PC-3 (cell line): ENCODE measurements around the gene TGM3. TPM values are rescaled to one million over a fixed set of nuclear protein-coding genes. Genes with fewer than 3 reads are reported as not detected.
A peak's percentile ranks its signal among the peaks of the same experiment; 100 is the strongest.

Experiments used
- ATAC-seq: fragments of 200-7000 bp; cut with Tn5 transposase; 2 replicates; pipeline ENCODE4 v1.9.1; 2020; ENCODE audit warnings: mild to moderate bottlenecking, moderate library complexity
- BruUV-seq: library from RNA; stranded (reverse); fragments of 400-500 nt; replicated peaks from 2 replicates; lab custom pipeline; 2021; lab: Mats Ljungman, UMichigan
- CTCF ChIA-PET: fragments of 300-600 bp; sonication (Branson Sonifier 250); formaldehyde crosslinking; loops from one replicate; lab custom pipeline; 2022; ENCODE audit warnings: antibody characterized with exemption; lab: Charles Lee
- POLR2A ChIA-PET: fragments of 300-600 bp; sonication (Branson Sonifier 250); formaldehyde crosslinking; loops from one replicate; lab custom pipeline; 2022; ENCODE audit warnings: antibody characterized with exemption; ENCODE audit not compliant: unreplicated experiment; lab: Charles Lee
- DNase-seq: peaks from one replicate; pipeline ENCODE4 v3.0.0-alpha.2; 2015
- H2AFZ ChIP-seq: fragments of 300-600 bp; sonication (generic); 2 replicates; pipeline ENCODE4 v1.6.0; 2016; ENCODE audit warnings: antibody characterized with exemption, low read length
- H3F3A ChIP-seq: fragments of 300-600 bp; sonication (generic); one replicate; pipeline ENCODE4 v1.6.0; 2017; ENCODE audit warnings: antibody characterized with exemption, low read length, control low read depth, mild to moderate bottlenecking; ENCODE audit not compliant: unreplicated experiment
- H3K27ac ChIP-seq: fragments of 300-600 bp; sonication (generic); 2 replicates; pipeline ENCODE4 v1.5.1; 2016; ENCODE audit warnings: mild to moderate bottlenecking, low read length
- H3K27me3 ChIP-seq: fragments of 300-600 bp; sonication (generic); 2 replicates; pipeline ENCODE4 v1.6.1; 2016; ENCODE audit warnings: low read length, mixed read lengths
- H3K36me3 ChIP-seq: fragments of 300-600 bp; sonication (generic); 2 replicates; pipeline ENCODE4 v1.6.1; 2016; ENCODE audit warnings: low read depth, mixed run types, low read length, mixed read lengths
- H3K4me1 ChIP-seq: fragments of 300-600 bp; sonication (generic); 2 replicates; pipeline ENCODE4 v1.5.1; 2016; ENCODE audit warnings: low read length; ENCODE audit not compliant: insufficient read depth
- H3K4me2 ChIP-seq: fragments of 300-600 bp; sonication (generic); 2 replicates; pipeline ENCODE4 v1.6.0; 2016; ENCODE audit warnings: low read length
- H3K4me3 ChIP-seq: fragments of 300-600 bp; sonication (generic); 2 replicates; pipeline ENCODE4 v1.5.1; 2016; ENCODE audit warnings: mild to moderate bottlenecking, low read length, mixed read lengths
- H3K79me2 ChIP-seq: fragments of 300-600 bp; sonication (generic); 2 replicates; pipeline ENCODE4 v1.6.1; 2017; ENCODE audit warnings: low read length, mixed read lengths
- H3K9ac ChIP-seq: fragments of 300-600 bp; sonication (generic); 2 replicates; pipeline ENCODE4 v1.6.0; 2016; ENCODE audit warnings: mild to moderate bottlenecking, low read length
- H3K9me2 ChIP-seq: fragments of 300-600 bp; sonication (generic); replicated peaks from 2 replicates; pipeline ENCODE4 v1.6.1; 2016; ENCODE audit warnings: mixed run types, low read length, mixed read lengths
- H3K9me3 ChIP-seq: fragments of 300-600 bp; sonication (generic); 2 replicates; pipeline ENCODE4 v1.6.1; 2016; ENCODE audit warnings: low read length, mixed read lengths
- H4K20me1 ChIP-seq: fragments of 300-600 bp; sonication (generic); 2 replicates; pipeline ENCODE4 v1.6.1; 2016; ENCODE audit warnings: low read length, mixed read lengths
- CTCF ChIP-seq: fragments of 300-600 bp; sonication (generic); conservative IDR thresholded peaks from 2 replicates; pipeline ENCODE4 v1.5.1; 2017; ENCODE audit warnings: antibody characterized with exemption, low read depth, mild to moderate bottlenecking, low read length
- EZH2 ChIP-seq: fragments of 300-600 bp; sonication (generic); IDR thresholded peaks from one replicate; pipeline ENCODE4 v1.6.1; 2017; ENCODE audit warnings: antibody characterized with exemption, mild to moderate bottlenecking, low read length; ENCODE audit not compliant: unreplicated experiment
- EZH2phosphoT487 ChIP-seq: fragments of 300-600 bp; sonication (generic); IDR thresholded peaks from 2 replicates; pipeline ENCODE4 v1.6.1; 2018; ENCODE audit warnings: mild to moderate bottlenecking, antibody characterized with exemption, low read length, borderline replicate concordance
- intact Hi-C: fragments of 100-400 bp; cut with micrococcal nuclease; formaldehyde crosslinking; loops from 2 replicates; pipeline ENCODE4 v1.9.0; 2023
- total RNA-seq: library from RNA; depleted of rRNA; stranded (reverse); fragments of >200 nt; gene quantifications from 2 replicates; pipeline ENCODE4 v1.2.3, GENCODE V29; 2014

Gene TGM3
- total RNA-seq, 1 experiment from 2014 or later, result not detected

DNA sequence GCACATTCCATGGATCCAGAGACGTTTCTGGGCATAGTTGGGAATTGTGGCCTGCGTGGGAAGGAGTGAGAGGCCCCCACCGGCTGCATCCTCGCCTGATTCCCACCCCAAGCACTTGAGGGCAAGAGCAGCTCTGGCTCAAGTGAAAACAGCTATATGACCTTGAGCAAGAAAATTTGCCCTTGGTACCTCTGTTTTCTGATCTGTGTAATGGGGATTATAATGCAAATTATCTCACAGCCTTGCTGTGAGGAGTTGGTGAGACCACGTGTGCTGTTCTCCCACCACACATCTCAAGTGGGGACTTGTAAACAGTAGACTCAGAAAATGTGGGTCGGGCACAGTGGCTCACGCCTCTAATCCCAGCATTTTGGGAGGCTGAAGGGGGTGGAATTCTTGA lies 85.5 kb downstream of the TGM3 start:
- ChIA-PET POLR2A (no interaction called here), CTCF (no interaction called here)
- Histone ChIP-seq H3K9ac (no peak overlapping the region), H3K9me2 (no peaks in the 10 kb centered on the region), H2AFZ (no peak overlapping the region), H4K20me1 (no peaks in the 10 kb centered on the region), H3K27ac (no peak overlapping the region), H3K4me2 (no peak overlapping the region), H3F3A (no peaks in the 10 kb centered on the region), H3K36me3 (no peaks in the 10 kb centered on the region), H3K27me3 (peaks cover 32% of the 10 kb centered on the region), H3K4me1 (no peaks in the 10 kb centered on the region), H3K79me2 (no peaks in the 10 kb centered on the region), H3K9me3 (no peaks in the 10 kb centered on the region), H3K4me3 (no peak overlapping the region)
- TF ChIP-seq EZH2 (no peak), EZH2phosphoT487 (no peak), CTCF (no peak)
- intact Hi-C loops, result no loop called here
- ATAC-seq (no peak), DNase-seq (no peak)
- no TSS peak for BruUV-seq

DNA sequence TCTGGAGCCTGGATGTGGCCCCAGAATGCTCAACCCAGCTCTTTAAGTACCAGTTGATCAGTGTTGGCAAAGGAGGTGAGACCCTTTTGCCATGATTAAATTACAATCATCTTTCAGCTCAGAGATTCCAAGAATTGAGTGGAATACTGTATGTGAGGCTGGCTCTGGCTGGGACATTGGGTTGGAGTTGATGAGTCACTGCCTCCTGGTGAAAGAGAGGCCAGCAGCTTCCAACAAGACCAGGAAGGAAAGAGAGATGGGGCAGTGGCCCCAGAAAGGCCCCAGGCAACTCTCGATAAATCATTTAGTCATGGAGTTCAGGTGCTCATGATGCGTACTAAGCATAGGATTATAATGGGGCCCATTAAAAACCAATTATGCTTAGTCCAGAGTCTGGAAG lies 87.0 kb downstream of the TGM3 start:
- H3K79me2 ChIP-seq, result no peaks in the 10 kb centered on the region
- H3K4me1 ChIP-seq, result no peaks in the 10 kb centered on the region
- ATAC-seq (no peak), DNase-seq (peak; percentile 10)
- no peak overlapping the region for H3K9ac ChIP-seq
- H2AFZ ChIP-seq, result no peak overlapping the region
- 0 out of 2 replicates have a peak, but pooled peaks cover 6% of the 10 kb centered on the region for H3K9me3 ChIP-seq
- no TSS peak for BruUV-seq
- ChIA-PET POLR2A (no interaction called here), CTCF (no interaction called here)
- no peak overlapping the region for H3K4me3 ChIP-seq
- TF ChIP-seq CTCF (no peak), EZH2 (no peak), EZH2phosphoT487 (no peak)
- no peaks in the 10 kb centered on the region for H3K36me3 ChIP-seq
- no peaks in the 10 kb centered on the region for H3K9me2 ChIP-seq
- H3K27me3 ChIP-seq, result peaks cover 30% of the 10 kb centered on the region
- no peaks in the 10 kb centered on the region for H3F3A ChIP-seq
- intact Hi-C loops, result no loop called here
- H4K20me1 ChIP-seq, result no peaks in the 10 kb centered on the region
- no peak overlapping the region for H3K27ac ChIP-seq
- H3K4me2 ChIP-seq, result no peak overlapping the region

GRCh38 chr20:2385026-2385425 lies 89.2 kb downstream of the TGM3 start:
- no TSS peak for BruUV-seq
- H4K20me1 ChIP-seq, result no peaks in the 10 kb centered on the region
- H3K4me3 ChIP-seq, result no peak overlapping the region
- H3K27ac ChIP-seq, result no peak overlapping the region
- H3F3A ChIP-seq, result no peaks in the 10 kb centered on the region
- intact Hi-C loops, result no loop called here
- H3K27me3 ChIP-seq, result peaks cover 17% of the 10 kb centered on the region; the same call in 1 of the 2 replicates
- no peaks in the 10 kb centered on the region for H3K36me3 ChIP-seq
- ChIA-PET POLR2A (no interaction called here), CTCF (no interaction called here)
- H2AFZ ChIP-seq, result no peak overlapping the region
- no peaks in the 10 kb centered on the region for H3K4me1 ChIP-seq
- H3K9me3 ChIP-seq, result 0 out of 2 replicates have a peak, but pooled peaks cover 8% of the 10 kb centered on the region
- H3K4me2 ChIP-seq, result no peak overlapping the region
- no peaks in the 10 kb centered on the region for H3K79me2 ChIP-seq
- H3K9me2 ChIP-seq, result no peaks in the 10 kb centered on the region
- TF ChIP-seq CTCF (no peak), EZH2 (no peak), EZH2phosphoT487 (no peak)
- no peak overlapping the region for H3K9ac ChIP-seq
- no peak for DNase-seq
- ATAC-seq, result no peak
